Measurements from ENCODE around the gene DTNBP1.
A peak's percentile ranks its signal among the peaks of the same experiment; 100 is the strongest.

DTNBP1 gene

GRCh38 chr6:15501826-15502445, 160.9 kb downstream of the DTNBP1 start:
- no peak for DNase-seq (ENCODE audit: low spot score)

GRCh38 chr6:15500901-15501825, 161.7 kb downstream of the DTNBP1 start:
- no peak for DNase-seq (ENCODE audit: low spot score)

GRCh38 chr6:15500078-15500740, 162.6 kb downstream of the DTNBP1 start:
- DNase-seq (ENCODE audit: low spot score): no peak

- DNase-seq (ENCODE audit: low spot score): no peak
Observed at GRCh38 chr6:15499591-15499990, 163.2 kb downstream of the DTNBP1 start.

GRCh38 chr6:15499125-15499524, 163.7 kb downstream of the DTNBP1 start:
- DNase-seq (ENCODE audit: low spot score): no peak

- no peak for DNase-seq (ENCODE audit: low spot score)
Observed at GRCh38 chr6:15498640-15499039, 164.2 kb downstream of the DTNBP1 start.

GRCh38 chr6:15496345-15497131, 166.3 kb downstream of the DTNBP1 start:
- DNase-seq (ENCODE audit: low spot score): no peak

GRCh38 chr6:15495375-15495901, 167.4 kb downstream of the DTNBP1 start:
- no peak for DNase-seq (ENCODE audit: low spot score)

GRCh38 chr6:15493437-15494168, 169.2 kb downstream of the DTNBP1 start:
- DNase-seq (ENCODE audit: low spot score): no peak

GRCh38 chr6:15491986-15492269, 170.9 kb downstream of the DTNBP1 start:
- DNase-seq (ENCODE audit: low spot score): no peak

GRCh38 chr6:15491255-15491985, 171.4 kb downstream of the DTNBP1 start:
- DNase-seq (ENCODE audit: low spot score): peak; percentile 65

- no peak for DNase-seq (ENCODE audit: low spot score)
Observed at GRCh38 chr6:15490242-15491100, 172.4 kb downstream of the DTNBP1 start.

- DNase-seq (ENCODE audit: low spot score): no peak
Observed at GRCh38 chr6:15489261-15489962, 173.4 kb downstream of the DTNBP1 start.

- no peak for DNase-seq (ENCODE audit: low spot score)
Observed at GRCh38 chr6:15487262-15487661, 175.6 kb downstream of the DTNBP1 start.

GRCh38 chr6:15485936-15486335, 176.9 kb downstream of the DTNBP1 start:
- DNase-seq (ENCODE audit: low spot score): no peak

GRCh38 chr6:15484821-15485220, 178.0 kb downstream of the DTNBP1 start:
- DNase-seq (ENCODE audit: low spot score): no peak

- DNase-seq (ENCODE audit: low spot score): no peak
Observed at GRCh38 chr6:15484140-15484539, 178.7 kb downstream of the DTNBP1 start.

- no peak for DNase-seq (ENCODE audit: low spot score)
Observed at GRCh38 chr6:15483060-15483459, 179.8 kb downstream of the DTNBP1 start.

Data from kidney capillary endothelial cell (primary cell).